PC-9 (cell line): Measurements from ENCODE around the gene TRAPPC12.

ENCODE experiments used
- CTCF ChIP-seq: fragments of 200-600 bp; sonication (generic); conservative IDR thresholded peaks from 2 replicates; pipeline ENCODE4 v1.6.1; 2017; ENCODE audit warnings: mixed run types, antibody characterized with exemption, mild to moderate bottlenecking, moderate library complexity
- EZH2 ChIP-seq: fragments of 200-600 bp; sonication (generic); IDR thresholded peaks from 2 replicates; pipeline ENCODE4 v1.8.0; 2017; ENCODE audit warnings: antibody characterized with exemption, low read depth

- peak; percentile 55 for TF ChIP-seq CTCF
- TF ChIP-seq EZH2, result no peak
Measured at GRCh38 chr2:3462493-3463104, 83.1 kb downstream of the TRAPPC12 start.
